ENCODE results near the gene NELFB.

Gene NELFB

DNA sequence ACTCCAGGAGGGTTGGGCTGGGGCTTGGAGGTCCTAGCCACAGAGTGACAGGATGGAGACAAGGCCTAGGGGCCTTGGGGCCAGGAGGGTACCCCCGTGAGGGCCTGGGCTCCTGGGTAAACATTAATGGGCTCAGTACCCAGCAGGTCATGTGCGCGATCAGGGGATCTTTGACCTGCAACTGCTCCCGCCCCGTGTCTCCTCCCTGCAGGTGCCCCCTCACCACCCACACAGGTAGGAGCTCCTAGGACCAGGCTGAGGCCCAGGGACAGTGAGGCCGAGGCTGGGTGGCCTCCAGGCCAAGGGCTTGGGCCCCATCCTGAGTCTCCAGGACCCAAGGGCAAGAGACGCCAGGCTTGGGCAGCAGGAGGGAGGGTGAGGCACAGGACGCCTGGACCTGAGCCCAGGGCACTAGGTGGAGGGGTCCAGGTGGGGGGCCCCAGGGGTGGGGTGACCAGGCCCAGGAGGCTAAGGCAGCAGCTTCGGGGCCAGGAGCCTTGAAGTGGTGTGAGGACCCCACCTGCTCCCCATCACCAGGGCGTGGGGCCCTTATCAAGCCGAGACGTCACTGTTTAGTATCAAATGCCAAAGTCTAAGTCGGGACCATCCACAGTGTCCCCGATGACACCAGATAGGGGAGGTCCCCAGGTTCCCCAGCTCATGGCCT lies 24.3 kb upstream of the NELFB start, which contains the start of gene SLC34A3:
Gene SLC34A3, plus strand, starts transcription at position 197 of the 667 bp plus-strand sequence. CDS start 802 bp downstream, outside the sequence.
- Histone ChIP-seq H3K4me2 (peak within 1 kb of the TSS in 10 of 11 experiments; percentile 29 to 85 (median 70); a peak in 20 of 22 replicates), H3K4me3 (no peak within 1 kb of the TSS; a peak in 1 of 20 replicates), H3K9me3 (replicated peaks in 1 of 11) (no peaks in the 10 kb centered on the region), H4K20me1 (peaks cover 0 to 18% (median 14%) of the 10 kb centered on the region in 11 experiments; a peak in 18 of 22 replicates), H3K27ac (no peak within 1 kb of the TSS; a peak in 1 of 22 replicates), H3K9ac (peak within 1 kb of the TSS in 7 of 11 experiments; percentile 17 to 60 (median 45); a peak in 8 of 22 replicates), H3K4me1 (peaks cover 35 to 77% (median 67%) of the 10 kb centered on the region in 10 experiments), H3K36me3 (no peaks in the 10 kb centered on the region), H3K27me3 (no peaks in the 10 kb centered on the region)
- TF ChIP-seq Cebpa-rat (IDR thresholded peaks at IDR 0.05) = no peak

DNA sequence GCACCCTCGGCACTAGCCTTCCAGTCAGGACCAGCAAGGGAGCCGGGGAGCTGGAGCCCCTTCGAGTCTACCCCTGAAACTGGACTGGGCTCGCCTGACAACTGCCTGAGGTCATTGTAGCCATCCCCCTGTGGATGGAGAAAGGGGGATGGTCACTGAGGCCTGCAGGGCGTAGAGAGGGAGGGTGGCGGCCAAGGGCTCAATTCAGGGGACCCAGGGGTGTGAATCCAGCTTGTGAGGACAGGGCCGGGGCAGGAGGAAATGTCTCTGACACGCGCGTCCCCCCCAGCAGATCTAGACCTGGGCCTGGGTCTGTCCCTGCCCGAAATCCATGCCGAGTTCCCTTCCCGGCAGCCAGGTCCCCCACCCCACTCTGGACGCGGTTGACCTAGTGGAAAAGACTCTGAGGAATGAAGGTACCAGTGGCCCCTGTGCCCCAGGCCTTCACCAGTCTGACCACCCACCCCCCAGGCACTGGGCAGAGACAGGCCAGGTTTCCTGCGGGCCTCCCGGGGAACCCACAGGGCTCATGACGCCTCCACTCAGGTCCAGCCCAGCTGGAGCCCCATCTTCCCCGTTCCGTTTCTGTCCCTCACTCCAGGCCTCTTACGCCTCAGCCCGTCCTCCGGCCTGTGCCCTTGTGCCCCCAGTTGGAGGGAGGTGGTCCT lies 23.6 kb upstream of the NELFB start:
- peaks cover 41 to 79% (median 72%) of the 10 kb centered on the region in 10 experiments for H3K4me1 ChIP-seq
- 0 out of 22 replicates have a peak overlapping the region, but pooled peaks of 1 of the 11 experiments have one; percentile 1 for H3K27ac ChIP-seq
- H3K9ac ChIP-seq = peak overlapping the region in 6 of 11 experiments; percentile 13 to 60 (median 35); a peak in 5 of 22 replicates
- H3K9me3 ChIP-seq (replicated peaks in 1 of 11) = no peaks in the 10 kb centered on the region
- H3K36me3 ChIP-seq = no peaks in the 10 kb centered on the region
- peak overlapping the region in 8 of 11 experiments; percentile 13 to 51 (median 36); a peak in 9 of 22 replicates for H3K4me2 ChIP-seq
- TF ChIP-seq Cebpa-rat (IDR thresholded peaks at IDR 0.05) = no peak
- H4K20me1 ChIP-seq = peaks cover 0 to 24% (median 19%) of the 10 kb centered on the region in 11 experiments; a peak in 18 of 22 replicates
- no peaks in the 10 kb centered on the region for H3K27me3 ChIP-seq
- H3K4me3 ChIP-seq = no peak overlapping the region

- Histone ChIP-seq H3K4me3 (no peak overlapping the region), H3K36me3 (no peaks in the 10 kb centered on the region), H3K9me3 (replicated peaks in 1 of 11) (no peaks in the 10 kb centered on the region), H3K27me3 (no peaks in the 10 kb centered on the region), H3K4me1 (peaks cover 46 to 81% (median 75%) of the 10 kb centered on the region in 10 experiments), H3K9ac (peak overlapping the region in 8 of 11 experiments; percentile 13 to 60 (median 37); a peak in 10 of 22 replicates), H3K27ac (0 out of 22 replicates have a peak overlapping the region, but pooled peaks of 1 of the 11 experiments have one; percentile 1), H3K4me2 (peak overlapping the region in 8 of 11 experiments; percentile 13 to 51 (median 36); a peak in 11 of 22 replicates), H4K20me1 (peaks cover 0 to 29% (median 20%) of the 10 kb centered on the region in 11 experiments; a peak in 18 of 22 replicates)
- no peak for TF ChIP-seq Cebpa-rat (IDR thresholded peaks at IDR 0.05)
Measured at GRCh38 chr9:137232101-137232500, 23.0 kb upstream of the NELFB start.

DNA sequence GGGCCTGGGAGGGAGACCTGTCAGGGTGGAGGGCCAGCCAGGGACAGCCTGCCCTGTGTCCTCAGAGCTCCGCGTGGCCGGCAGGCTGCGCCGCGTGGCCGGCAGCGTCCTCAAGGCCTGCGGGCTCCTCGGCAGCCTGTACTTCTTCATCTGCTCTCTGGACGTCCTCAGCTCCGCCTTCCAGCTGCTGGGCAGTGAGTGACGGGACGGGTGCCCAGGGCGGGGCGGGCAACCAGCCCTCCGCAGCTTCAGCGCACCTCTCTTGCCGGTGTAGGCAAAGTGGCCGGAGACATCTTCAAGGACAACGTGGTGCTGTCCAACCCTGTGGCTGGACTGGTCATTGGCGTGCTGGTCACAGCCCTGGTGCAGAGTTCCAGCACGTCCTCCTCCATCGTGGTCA lies 22.6 kb upstream of the NELFB start:
- H3K27me3 ChIP-seq = no peaks in the 10 kb centered on the region
- TF ChIP-seq Cebpa-rat (IDR thresholded peaks at IDR 0.05) = no peak
- no peak overlapping the region for H3K4me3 ChIP-seq
- H3K27ac ChIP-seq = no peak overlapping the region
- peak overlapping the region in 7 of 11 experiments; percentile 13 to 60 (median 36); a peak in 7 of 22 replicates for H3K9ac ChIP-seq
- H3K4me2 ChIP-seq = peak overlapping the region in 7 of 11 experiments; percentile 16 to 51 (median 37); a peak in 7 of 22 replicates
- H3K36me3 ChIP-seq = no peaks in the 10 kb centered on the region
- H4K20me1 ChIP-seq = peaks cover 0 to 33% (median 22%) of the 10 kb centered on the region in 11 experiments; a peak in 18 of 22 replicates
- H3K4me1 ChIP-seq = peaks cover 47 to 81% (median 75%) of the 10 kb centered on the region in 10 experiments
- H3K9me3 ChIP-seq (replicated peaks in 1 of 11) = no peaks in the 10 kb centered on the region

DNA sequence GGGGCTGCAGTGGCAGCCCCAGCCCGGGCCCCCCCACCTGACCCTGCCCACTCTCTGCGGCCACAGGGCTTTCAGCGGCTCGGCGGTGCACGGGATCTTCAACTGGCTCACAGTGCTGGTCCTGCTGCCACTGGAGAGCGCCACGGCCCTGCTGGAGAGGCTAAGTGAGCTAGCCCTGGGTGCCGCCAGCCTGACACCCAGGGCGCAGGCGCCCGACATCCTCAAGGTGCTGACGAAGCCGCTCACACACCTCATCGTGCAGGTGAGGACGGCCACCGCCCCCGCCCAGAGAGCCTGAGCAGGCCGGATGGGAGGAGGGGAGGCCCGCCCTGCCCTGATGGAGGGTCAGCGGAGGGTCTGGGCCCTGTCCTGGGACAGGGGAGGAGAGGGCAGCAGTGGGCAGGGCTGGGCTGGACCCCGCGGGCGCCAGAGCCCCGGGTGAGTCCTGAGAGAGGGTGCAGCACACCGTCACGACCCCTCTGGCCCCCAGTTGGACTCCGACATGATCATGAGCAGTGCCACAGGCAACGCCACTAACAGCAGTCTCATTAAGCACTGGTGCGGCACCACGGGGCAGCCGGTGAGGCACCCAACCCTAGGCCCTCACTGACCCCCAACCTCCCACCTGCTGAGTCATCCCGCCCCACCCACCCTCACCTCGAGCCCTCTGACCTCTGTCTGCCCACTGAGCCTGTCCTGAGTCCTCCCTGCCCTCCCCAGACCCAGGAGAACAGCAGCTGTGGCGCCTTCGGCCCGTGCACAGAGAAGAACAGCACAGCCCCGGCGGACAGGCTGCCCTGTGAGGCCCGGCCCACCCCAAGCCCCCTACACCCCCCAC lies 21.8 kb upstream of the NELFB start:
- TF ChIP-seq Cebpa-rat (IDR thresholded peaks at IDR 0.05) = no peak
- H3K4me1 ChIP-seq = peaks cover 56 to 83% (median 79%) of the 10 kb centered on the region in 10 experiments
- no peaks in the 10 kb centered on the region for H3K27me3 ChIP-seq
- no peak overlapping the region for H3K9ac ChIP-seq
- H3K4me3 ChIP-seq = no peak overlapping the region
- H3K36me3 ChIP-seq = no peaks in the 10 kb centered on the region
- H3K4me2 ChIP-seq = peak overlapping the region in 1 of 11 experiments; percentile 5; a peak in 2 of 22 replicates
- H3K9me3 ChIP-seq (replicated peaks in 1 of 11) = no peaks in the 10 kb centered on the region
- H3K27ac ChIP-seq = no peak overlapping the region
- peaks cover 0 to 41% (median 30%) of the 10 kb centered on the region in 11 experiments; a peak in 19 of 22 replicates for H4K20me1 ChIP-seq

DNA sequence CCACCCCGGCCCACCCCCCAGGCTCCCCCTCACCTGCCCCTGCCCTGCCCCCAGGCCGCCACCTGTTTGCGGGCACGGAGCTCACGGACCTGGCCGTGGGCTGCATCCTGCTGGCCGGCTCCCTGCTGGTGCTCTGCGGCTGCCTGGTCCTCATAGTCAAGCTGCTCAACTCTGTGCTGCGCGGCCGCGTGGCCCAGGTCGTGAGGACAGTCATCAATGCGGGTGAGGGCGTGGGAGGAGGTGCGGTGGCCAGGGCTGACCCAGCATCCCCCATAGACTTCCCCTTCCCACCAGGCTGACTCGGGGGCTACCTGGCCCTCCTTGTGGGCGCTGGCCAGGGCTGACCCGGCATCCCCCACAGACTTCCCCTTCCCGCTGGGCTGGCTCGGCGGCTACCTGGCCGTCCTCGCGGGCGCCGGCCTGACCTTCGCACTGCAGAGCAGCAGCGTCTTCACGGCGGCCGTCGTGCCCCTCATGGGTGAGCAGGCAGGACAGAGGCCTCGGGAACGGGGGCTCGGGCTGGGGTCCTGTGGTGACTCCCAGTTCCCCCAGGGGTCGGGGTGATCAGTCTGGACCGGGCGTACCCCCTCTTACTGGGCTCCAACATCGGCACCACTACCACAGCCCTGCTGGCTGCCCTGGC lies 21.0 kb upstream of the NELFB start:
- Histone ChIP-seq H4K20me1 (peaks cover 0 to 47% (median 38%) of the 10 kb centered on the region in 11 experiments; a peak in 19 of 22 replicates), H3K9me3 (replicated peaks in 1 of 11) (no peaks in the 10 kb centered on the region), H3K36me3 (no peaks in the 10 kb centered on the region), H3K27ac (0 out of 22 replicates have a peak overlapping the region, but pooled peaks of 1 of the 11 experiments have one; percentile 7), H3K4me2 (peak overlapping the region; percentile 90 to 98 (median 95)), H3K9ac (peak overlapping the region in 7 of 11 experiments; percentile 15 to 71 (median 46); a peak in 9 of 22 replicates), H3K4me3 (peak overlapping the region in 1 of 10 experiments; percentile 56; a peak in 3 of 20 replicates), H3K27me3 (no peaks in the 10 kb centered on the region), H3K4me1 (peaks cover 61 to 83% (median 79%) of the 10 kb centered on the region in 10 experiments)
- no peak for TF ChIP-seq Cebpa-rat (IDR thresholded peaks at IDR 0.05)

DNA sequence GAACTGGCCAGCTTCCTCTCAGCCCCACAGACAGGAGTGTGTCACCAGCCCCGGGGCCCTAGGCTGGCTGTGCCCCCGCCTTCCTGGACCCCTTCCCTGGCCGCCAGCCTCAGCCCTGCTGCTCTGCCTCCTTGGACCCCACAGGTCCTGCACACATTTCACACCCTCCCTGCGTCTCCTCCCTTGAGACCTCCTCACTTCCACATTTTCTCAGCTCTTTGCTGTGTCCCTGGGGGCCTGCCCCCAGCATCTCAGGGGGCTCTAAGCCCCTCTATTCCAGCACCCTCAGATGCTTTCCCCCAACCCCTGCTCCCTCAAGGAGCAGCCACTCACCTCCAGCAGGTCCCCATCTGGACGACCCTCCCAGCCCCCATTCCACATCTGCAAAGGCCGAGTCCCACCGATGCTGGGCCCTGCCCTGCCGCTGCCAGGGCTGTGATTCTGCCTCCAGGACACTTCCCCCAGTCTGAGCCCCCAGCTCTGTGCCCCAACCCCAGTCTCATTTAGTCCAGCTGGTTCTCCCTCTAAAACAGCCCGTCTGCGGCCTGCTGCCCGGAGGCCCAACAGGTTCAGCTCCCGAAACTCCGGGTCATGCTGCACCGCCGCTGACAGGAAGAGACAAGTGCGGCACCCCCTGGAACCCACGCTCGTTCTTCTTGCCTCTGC lies 20.2 kb upstream of the NELFB start:
- peak overlapping the region in 7 of 11 experiments; percentile 15 to 71 (median 58); a peak in 9 of 22 replicates for H3K9ac ChIP-seq
- H3K4me2 ChIP-seq = peak overlapping the region; percentile 90 to 98 (median 95)

More for the DNA sequence above, 20.2 kb upstream of the NELFB start:
- Histone ChIP-seq H3K27me3 (no peaks in the 10 kb centered on the region), H3K4me3 (peak overlapping the region in 4 of 10 experiments; percentile 4 to 56 (median 44); a peak in 6 of 20 replicates), H3K36me3 (no peaks in the 10 kb centered on the region), H3K9me3 (replicated peaks in 1 of 11) (no peaks in the 10 kb centered on the region), H4K20me1 (peaks cover 0 to 47% (median 38%) of the 10 kb centered on the region in 11 experiments; a peak in 19 of 22 replicates), H3K4me1 (peaks cover 63 to 83% (median 79%) of the 10 kb centered on the region in 10 experiments), H3K27ac (0 out of 22 replicates have a peak overlapping the region, but pooled peaks of 1 of the 11 experiments have one; percentile 7)
- no peak for TF ChIP-seq Cebpa-rat (IDR thresholded peaks at IDR 0.05)

Measured in BLaER1 treated with 17β-estradiol and CSF1 and Interleukin-3, amounts not matched to agents 10 nM and 100 nM (cell line).